LoVo (cell line): ENCODE measurements around the gene VIPAS39.
A peak's percentile ranks its signal among the peaks of the same experiment; 100 is the strongest.

ENCODE experiments used
- DNase-seq: peaks from one replicate; pipeline ENCODE4 v3.0.0-alpha.2; 2016; ENCODE audit warnings: low spot score

Gene VIPAS39

DNA sequence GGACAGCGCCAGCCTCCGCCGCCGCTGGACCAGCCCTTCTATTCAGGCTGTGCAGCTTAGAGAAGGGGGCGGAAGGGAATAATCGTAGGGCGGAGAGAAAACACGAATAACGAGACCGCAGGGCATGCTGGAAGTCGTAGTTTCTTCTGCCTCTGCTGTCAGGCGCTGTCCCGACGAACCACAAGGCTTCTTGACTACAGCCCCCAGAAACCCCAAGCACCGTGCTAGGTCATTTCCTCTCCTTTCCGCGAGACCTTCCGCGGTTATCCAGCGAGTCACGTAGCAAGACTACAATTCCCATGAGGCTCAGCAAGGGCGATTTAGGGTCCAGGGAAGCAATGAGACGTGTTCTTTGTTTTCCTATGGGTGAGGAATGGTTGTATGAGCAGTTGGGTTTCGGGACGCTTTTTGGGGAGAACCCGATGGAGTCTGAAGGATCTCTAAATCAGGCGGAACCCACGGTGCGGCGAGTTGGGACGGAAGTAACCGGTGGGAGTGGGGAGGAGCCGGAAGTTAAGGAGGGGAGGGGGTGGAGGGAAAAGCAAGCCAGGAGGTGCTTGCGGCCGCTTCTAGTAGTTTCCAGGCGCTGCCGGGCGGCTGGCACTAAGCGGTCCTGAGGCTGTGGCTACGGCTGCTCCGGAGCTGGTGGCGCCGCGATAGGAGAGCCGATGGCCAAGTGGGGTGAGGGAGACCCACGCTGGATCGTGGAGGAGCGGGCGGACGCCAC lies at the start of gene VIPAS39, which contains the start of gene AHSA1:
TSS of gene VIPAS39 (minus strand) at position 80 of the 727 bp plus-strand sequence. CDS start 3,499 bp downstream, outside the sequence.
TSS of gene AHSA1 (plus strand) at position 572 of the 727 bp plus-strand sequence. CDS start at position 669, 97 bp downstream.
- peak; percentile 98 for DNase-seq

DNA sequence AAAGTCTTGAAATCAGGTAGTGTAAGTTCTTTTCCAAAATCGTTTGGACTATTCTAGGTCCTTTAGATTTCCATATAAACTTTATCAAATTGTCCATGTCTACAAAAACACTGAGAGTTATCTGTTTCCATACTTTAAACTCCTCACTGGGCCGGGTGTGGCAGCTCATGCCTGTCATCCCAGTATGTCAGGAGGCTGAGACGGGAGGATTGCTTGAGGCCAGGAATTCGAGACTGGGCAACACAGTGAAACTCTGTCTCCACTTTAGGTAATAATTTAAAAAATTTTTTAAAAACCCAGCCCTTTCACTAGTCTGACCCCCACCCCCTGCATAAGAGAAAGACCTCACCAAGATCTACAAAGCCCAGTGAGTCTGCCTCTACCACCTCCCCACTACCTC lies 47.6 kb upstream of the VIPAS39 start:
- no peak for DNase-seq

DNA sequence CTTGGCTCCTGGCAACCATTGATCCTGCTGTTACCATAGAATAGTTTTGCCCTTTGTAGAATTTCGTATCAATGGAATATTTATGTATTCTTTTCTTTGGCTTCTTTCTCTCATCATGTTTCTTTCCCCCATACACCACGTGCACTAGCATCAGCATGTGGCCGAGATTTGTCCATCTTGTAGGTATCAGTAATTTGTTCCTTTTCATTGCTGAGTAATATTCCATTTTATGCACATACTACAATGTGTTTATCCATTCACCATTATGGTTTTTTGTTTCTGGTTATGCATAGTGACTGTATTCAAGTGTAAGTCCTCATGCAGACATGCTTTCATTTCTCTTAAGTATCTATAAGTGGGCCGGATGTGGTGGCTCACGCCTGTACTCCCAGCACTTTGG lies 45.7 kb upstream of the VIPAS39 start:
- DNase-seq: no peak

GRCh38 chr14:77502109-77502782 lies 44.8 kb upstream of the VIPAS39 start:
- DNase-seq: no peak

- no peak for DNase-seq
Measured at GRCh38 chr14:77498984-77499527, 41.7 kb upstream of the VIPAS39 start.

DNA sequence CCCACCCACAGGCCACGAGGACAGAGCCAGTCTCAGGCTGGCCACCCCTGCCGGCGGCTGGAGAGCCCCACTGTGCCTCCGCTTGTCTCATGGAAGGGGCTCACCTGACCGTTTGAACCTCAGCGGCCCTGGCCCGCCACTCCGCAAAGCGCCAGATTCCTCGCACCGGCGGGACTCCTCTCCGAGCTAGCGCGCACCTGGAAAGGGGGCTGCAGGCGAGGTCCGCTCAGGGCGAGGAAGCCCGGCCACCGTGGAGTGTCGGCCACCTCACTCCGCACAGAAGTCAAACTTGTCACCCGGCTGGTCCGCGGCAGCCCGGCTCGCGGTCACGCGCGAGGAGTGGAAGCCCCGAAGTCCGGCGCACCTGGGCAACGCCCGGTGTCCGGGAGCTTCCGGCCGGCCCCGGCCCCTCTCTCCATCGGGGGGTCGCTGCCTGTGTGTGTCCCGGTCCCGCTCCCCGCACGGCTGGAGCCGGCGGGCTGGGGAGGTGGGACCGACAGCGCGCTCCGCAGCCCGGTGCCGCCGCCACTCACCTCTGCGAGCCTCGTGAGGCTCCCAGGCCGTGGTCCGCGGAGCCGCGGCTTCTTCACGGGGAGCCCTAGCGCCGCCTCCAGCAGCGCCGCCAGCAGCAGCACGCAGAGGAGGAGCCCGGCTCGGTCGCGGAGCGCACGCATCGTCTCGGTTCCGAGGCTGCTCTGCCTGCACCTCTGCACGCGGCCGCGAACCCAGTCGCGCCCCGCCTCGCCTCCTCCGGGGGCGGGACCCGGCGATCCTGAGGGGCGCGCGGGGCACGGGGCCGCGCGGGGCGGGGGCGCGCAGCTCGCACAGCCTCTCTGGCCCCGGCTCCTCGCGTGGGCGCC lies 40.9 kb upstream of the VIPAS39 start, which contains the start of gene ISM2:
TSS of gene ISM2 (minus strand) at position 697 of the 860 bp plus-strand sequence. CDS start at position 674, 23 bp downstream.
- DNase-seq: peak; percentile 54

DNA sequence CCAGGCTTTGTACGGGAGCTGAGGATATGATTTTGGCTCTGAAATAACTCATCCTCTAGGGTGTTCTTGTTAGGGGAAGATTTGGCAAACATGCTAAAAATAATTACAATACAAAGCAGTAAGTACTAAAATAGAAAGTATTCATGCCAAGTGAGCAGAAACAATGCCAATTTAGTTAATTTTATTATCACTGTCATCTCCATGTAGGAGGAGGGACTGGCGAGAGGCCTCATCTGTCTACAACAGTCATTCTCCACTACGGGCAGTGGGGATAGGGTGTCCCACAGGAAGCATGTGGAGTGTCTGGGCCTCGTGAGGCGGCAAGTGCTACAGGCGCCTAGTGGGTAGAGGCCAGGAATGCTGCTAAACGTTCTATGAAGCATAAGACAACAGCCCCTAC lies 37.9 kb upstream of the VIPAS39 start:
- no peak for DNase-seq

DNA sequence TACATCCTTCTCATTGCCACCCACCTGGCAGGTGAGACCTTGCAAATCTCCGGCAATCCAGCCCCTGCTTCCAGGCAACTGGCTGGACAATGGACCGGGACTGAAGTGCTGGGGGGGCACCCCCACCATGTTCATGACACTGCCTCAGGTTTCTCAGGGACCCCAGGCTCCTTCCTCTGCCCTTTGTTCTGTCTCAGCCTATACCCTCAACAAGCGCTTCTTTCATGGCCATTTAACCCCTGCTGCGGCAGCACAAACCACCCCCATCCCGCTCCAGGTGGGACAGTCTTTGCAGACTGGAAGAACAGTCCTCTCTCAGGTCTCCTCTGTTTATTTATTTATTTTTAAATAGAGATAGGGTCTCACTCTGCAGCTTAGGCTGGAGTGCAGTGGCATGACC lies 33.7 kb upstream of the VIPAS39 start:
- DNase-seq: no peak

- DNase-seq: no peak
Measured at GRCh38 chr14:77490347-77490986, 33.1 kb upstream of the VIPAS39 start.

GRCh38 chr14:77489041-77489440 lies 31.6 kb upstream of the VIPAS39 start:
- no peak for DNase-seq

DNA sequence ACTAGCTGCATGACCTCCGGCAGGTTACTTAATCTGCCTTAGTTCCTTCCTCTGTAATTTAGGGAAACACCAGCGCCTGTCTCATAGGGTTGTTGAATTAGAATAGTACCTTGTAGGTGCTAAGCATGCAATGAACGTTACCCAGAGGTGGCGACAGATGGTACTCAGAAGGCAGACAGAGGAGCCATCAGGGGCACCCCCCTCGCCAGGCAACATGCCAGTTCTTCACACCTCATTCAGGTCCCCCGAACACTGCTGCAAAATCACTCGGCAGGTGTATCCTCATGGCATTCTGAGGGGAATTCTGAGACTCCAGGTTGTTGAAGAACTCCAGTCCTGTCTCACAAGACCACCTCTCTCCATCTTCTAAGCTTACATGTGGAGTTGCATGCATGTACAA lies 31.2 kb upstream of the VIPAS39 start:
- no peak for DNase-seq

DNA sequence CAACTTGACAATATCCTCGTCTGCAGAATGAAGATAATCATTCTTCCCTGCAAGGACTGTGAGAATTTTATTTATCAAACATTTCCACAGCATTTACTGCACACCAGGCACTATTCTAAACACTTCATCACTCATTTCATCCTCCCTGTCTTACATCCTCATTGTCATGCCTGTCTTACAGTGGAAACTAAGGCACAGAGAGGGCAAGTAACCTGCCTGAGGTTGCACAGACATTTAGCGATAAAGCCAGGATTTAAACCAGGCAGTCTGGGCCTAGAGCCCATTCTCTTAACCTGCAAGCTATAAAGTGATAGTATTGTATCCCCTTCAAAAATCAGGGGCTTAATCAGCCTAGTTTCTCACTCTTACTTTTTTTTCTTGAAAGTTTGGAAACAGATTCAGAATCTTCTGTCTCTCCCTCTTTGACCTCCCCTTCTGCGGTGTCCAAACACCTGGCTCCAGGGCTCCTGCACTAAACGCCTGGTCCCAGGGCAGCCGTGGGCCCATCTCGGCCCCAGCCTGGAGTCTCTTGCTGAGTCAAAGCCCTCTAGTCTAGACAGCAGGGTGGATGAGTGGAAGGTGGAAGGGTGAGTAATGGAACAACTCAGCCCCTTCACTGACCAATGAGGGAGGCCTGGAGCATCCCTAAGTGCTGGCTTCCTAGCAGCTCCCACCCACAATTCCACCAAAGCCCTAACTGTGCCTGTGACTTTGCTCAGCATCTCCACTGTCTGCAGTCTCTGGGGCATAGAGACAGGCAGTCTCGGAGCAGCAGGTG lies 28.7 kb upstream of the VIPAS39 start:
- no peak for DNase-seq

GRCh38 chr14:77485256-77485655 lies 27.9 kb upstream of the VIPAS39 start:
- no peak for DNase-seq

DNA sequence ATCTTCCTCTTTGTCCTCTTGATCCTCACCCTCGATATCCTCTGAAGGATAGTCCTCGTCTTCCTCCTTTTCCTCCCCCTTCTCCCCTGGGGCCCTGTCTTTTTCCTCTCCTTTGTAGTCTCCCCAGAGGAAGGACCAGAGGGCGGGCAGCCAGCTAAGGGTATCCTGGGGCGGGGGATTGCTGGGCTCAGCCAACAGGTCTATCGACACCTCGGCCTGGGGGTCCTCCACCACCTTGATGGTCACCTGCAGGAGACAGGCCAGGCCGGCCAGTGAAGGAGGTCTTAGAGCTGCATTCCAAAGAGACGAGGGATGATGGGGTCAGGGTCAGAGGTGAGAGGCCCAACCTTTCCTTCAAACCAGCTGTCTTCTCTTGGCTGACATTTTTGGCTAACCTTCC lies 25.0 kb upstream of the VIPAS39 start:
- no peak for DNase-seq

DNA sequence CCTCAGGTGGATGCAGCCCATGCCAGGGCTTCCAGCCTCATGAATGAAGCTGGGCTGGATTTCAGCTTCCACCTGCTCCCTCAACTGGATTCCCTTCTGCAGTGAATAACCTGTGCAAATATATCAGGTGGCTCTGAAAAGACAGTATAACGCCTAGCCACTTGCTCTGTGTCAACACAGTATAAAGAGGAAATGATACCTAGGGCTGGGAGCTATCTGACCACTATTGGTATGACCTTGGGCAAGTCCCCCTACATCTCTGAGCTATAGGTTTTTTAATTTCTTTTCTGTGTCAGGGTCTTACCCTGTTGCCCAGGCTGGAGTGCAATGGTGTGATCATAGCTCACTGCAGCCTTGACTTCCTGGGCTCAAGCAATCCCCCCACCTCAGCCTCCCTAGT lies 21.4 kb upstream of the VIPAS39 start:
- no peak for DNase-seq

DNA sequence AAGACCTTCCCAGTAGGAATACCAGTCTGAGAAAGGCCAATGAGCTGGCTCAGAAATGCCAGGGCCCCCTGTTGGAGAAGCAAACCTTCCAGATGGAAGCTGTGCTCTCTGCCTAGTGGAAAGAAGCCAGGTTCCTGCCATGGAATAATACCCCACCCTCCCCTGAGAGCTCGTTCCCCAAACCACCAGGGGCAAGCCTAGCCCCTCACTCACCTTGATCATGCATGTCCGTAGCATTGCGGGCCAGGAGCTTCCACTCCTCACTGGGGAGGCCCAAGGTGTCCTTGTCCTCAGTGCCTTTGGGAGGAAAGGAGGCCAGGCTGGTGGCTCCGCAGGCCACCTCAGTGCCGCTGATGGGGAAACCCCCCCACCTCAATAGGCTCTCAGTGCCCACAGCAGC lies 20.6 kb upstream of the VIPAS39 start:
- DNase-seq: no peak

DNA sequence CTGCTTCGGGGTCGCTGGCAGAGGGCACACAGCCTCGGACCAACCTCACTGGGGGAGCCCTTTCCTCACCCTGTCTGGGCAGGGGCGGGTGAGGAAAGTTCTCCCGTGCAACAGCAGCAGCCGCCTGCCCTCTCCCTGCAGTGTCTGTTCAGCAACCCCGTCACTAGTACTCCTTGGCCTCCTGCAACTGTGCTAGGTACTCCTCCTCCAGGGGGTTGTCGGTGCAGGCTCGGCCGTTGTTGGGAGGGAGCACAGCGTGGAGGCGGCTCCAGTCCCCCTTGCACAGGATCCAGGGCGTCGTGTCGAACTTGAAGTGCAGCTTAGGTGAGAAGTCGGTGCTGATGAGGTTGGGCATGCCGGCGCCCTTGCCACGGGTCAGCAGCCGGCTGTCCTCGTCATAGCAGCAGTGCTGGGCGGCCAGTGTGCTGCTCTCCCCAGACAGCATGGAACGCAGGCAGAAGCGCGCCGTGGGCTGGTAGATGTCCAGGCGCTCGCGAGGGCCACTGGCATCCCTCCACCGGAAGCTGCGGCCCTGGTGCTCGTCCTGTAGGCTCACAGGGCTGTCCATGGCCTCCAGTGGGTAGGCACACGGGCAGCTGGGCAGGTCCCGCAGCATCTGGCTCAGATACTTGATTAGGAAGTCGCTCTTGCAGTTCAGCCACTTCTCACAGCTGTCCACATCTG lies 18.2 kb upstream of the VIPAS39 start:
- no peak for DNase-seq

- no peak for DNase-seq
Measured at GRCh38 chr14:77474479-77475177, 17.2 kb upstream of the VIPAS39 start.

- DNase-seq: no peak
Measured at GRCh38 chr14:77473921-77474320, 16.5 kb upstream of the VIPAS39 start.
